Measurements from ENCODE around the gene ESR2. TPM values are rescaled to one million over a fixed set of nuclear protein-coding genes. Genes with fewer than 3 reads are reported as not detected.

Gene ESR2
- total RNA-seq, 1 donor from 2014 or later: 0.48 TPM

Other genes starting within 250 kb of the ESR2 start
- 76.0 TPM for gene MTHFD1, start 94.0 kb upstream of the ESR2 start, total RNA-seq
- 0.16 TPM for gene AKAP5, start 171.1 kb upstream of the ESR2 start, total RNA-seq
- gene ZBTB25, start 209.5 kb upstream of the ESR2 start, total RNA-seq: 5.9 TPM
- gene ZBTB1, start 210.4 kb upstream of the ESR2 start, total RNA-seq: 16.5 TPM
- 14.0 TPM for gene HSPA2, start 246.4 kb upstream of the ESR2 start, total RNA-seq

All from esophagus mucosa (tissue), 1 donor.